Stimulated activated effector memory CD8-positive, alpha-beta T cell treated with anti-CD3 and anti-CD28 coated beads, Interleukin-12 subunit alpha, Interleukin-12 subunit beta, amount 100 ng/mL, for 72 hours (primary cell): Measurements from ENCODE around the gene MLKL.

Source experiments
- ATAC-seq: fragments of 150-1000 bp; cut with Tn5 transposase; 2 replicates; pipeline ENCODE4 v1.10.0; 2021
- DNase-seq, 2 donors: peaks; one replicate each; pipeline ENCODE4 v3.0.0; 2021 to 2022; ENCODE audit warnings: low spot score in 2 of 2
- H3K27ac Mint-ChIP-seq: one replicate; pipeline ENCODE4 v1.8.0; 2022; ENCODE audit warnings: mild to moderate bottlenecking, mixed read lengths
- H3K36me3 Mint-ChIP-seq: one replicate; pipeline ENCODE4 v1.8.0; 2022; ENCODE audit warnings: mild to moderate bottlenecking, mixed read lengths
- H3K4me1 Mint-ChIP-seq: one replicate; pipeline ENCODE4 v1.8.0; 2022; ENCODE audit warnings: mixed read lengths
- H3K4me3 Mint-ChIP-seq: one replicate; pipeline ENCODE4 v1.8.0; 2022; ENCODE audit warnings: mild to moderate bottlenecking, mixed read lengths
- H3K9me3 Mint-ChIP-seq: one replicate; pipeline ENCODE4 v1.8.0; 2022; ENCODE audit warnings: mixed read lengths

Gene MLKL

DNA sequence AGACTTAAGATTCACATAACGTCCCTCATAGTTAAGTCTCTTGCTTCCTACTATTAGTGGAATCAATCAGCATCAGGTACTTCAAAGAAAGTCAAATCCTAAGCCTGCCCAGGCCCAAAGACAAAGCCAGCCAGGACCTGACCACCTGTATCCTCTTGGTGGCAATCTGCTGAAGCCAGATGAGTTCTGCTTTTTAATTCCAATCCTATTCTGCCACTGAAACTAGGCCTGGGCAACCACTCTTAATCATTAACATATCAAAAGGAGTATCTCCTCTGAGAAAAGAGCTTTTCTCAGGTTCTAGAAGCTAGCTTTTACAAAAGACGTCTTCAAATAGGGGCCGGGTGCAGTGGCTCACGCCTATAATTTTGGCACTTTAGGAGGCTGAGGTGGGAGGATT, 78.7 kb downstream of the MLKL start:
- H3K4me3 Mint-ChIP-seq = no peak overlapping the region
- H3K36me3 Mint-ChIP-seq = peaks cover 95% of the 10 kb centered on the region

More for the DNA sequence above, 78.7 kb downstream of the MLKL start:
- peaks cover 31% of the 10 kb centered on the region for H3K4me1 Mint-ChIP-seq
- ATAC-seq (no peak), DNase-seq (no peak)
- no peak overlapping the region for H3K27ac Mint-ChIP-seq
- no peaks in the 10 kb centered on the region for H3K9me3 Mint-ChIP-seq
